Transverse colon (tissue), 4 donors: Measurements from ENCODE around the gene HEPACAM. TPM values are rescaled to one million over a fixed set of nuclear protein-coding genes. Genes with fewer than 3 reads are reported as not detected.

Source experiments
- DNase-seq: peaks from one replicate; pipeline ENCODE4 v3.0.0-alpha.2; 2019
- H3K27ac ChIP-seq, 4 donors: fragments of 200-600 bp; sonication (generic); 2 replicates each; pipeline ENCODE4 v1.5.1; 2016 to 2018; ENCODE audit warnings: inconsistent platforms in 4 of 4
- H3K27me3 ChIP-seq: fragments of 200-600 bp; sonication (generic); 2 replicates; pipeline ENCODE4 v1.5.1; 2017; ENCODE audit warnings: inconsistent platforms
- H3K36me3 ChIP-seq, 4 donors: fragments of 200-600 bp; sonication (generic); 2 replicates each; pipeline ENCODE4 v1.5.1; 2017 to 2019; ENCODE audit warnings: inconsistent platforms in 4 of 4
- H3K4me1 ChIP-seq, 4 donors: fragments of 200-600 bp; sonication (generic); 2 replicates each; pipeline ENCODE4 v1.5.1; 2017 to 2020; ENCODE audit warnings: inconsistent platforms in 4 of 4
- H3K4me3 ChIP-seq, 4 donors: fragments of 200-600 bp; sonication (generic); 1 replicate in 1 of 4; 2 replicates in 3 of 4; pipeline versions ENCODE4 v1.5.1 to v1.6.1; 2017 to 2019; ENCODE audit warnings: inconsistent platforms in 4 of 4
- H3K9me3 ChIP-seq, 2 donors: fragments of 200-600 bp; sonication (generic); 2 replicates each; pipeline ENCODE4 v1.5.1; 2017 to 2019; ENCODE audit warnings: inconsistent platforms in 2 of 2
- EP300 ChIP-seq: sonication (generic); formaldehyde crosslinking; IDR thresholded peaks from one replicate; pipeline ENCODE4 v1.6.1; 2017; ENCODE audit warnings: antibody characterized with exemption, low read depth
- POLR2A ChIP-seq: fragments of 450-650 bp; IDR thresholded peaks from one replicate; pipeline ENCODE4 v1.6.1; 2016; ENCODE audit warnings: antibody characterized with exemption, mild to moderate bottlenecking, moderate library complexity
- POLR2AphosphoS5 ChIP-seq, 3 donors: sonication (generic); formaldehyde crosslinking; IDR thresholded peaks; one replicate each; pipeline ENCODE4 v1.6.1; 2016; ENCODE audit warnings: antibody characterized with exemption in 3 of 3
- WGBS, 2 donors: methylation state at CpG; one replicate each; pipeline ENCODE4 v1.1.5; 2018; ENCODE audit warnings: low coverage in 1 of 2; 5-methylcytosine and 5-hydroxymethylcytosine counted together
- in situ Hi-C, 4 donors: fragments of 200-750 bp; cut with MboI; loops; one replicate each; pipeline versions ENCODE4 v1.15.0 to v1.15.1; 2017; ENCODE audit warnings: low sequenced_read_pairs in 3 of 4, low pct_ligation_motif_present in 1 of 4, low pct_unique_long_range_greater_than_20kb in 1 of 4
- intact Hi-C: fragments of 100-400 bp; cut with DNase I; formaldehyde crosslinking; loops from one replicate; pipeline ENCODE4 v1.15.1; 2023; ENCODE audit warnings: low total_unique reads
- total RNA-seq, 4 donors: library from RNA; depleted of rRNA; stranded (reverse); fragments of >200 nt; gene quantifications; one replicate each; pipeline ENCODE4 v1.1.0, GENCODE V29; 2016
- TF ChIP-seq, protein P1 (sequence below), 5 experiments: fragments of 200-600 bp in 3 of 5; fragments of 450-650 bp in 2 of 5; sonication (generic) in 3 of 5; IDR thresholded peaks; 1 replicate in 2 of 5; 2 replicates in 3 of 5; pipeline ENCODE4 v1.5.1; 2016 to 2017; ENCODE audit warnings: antibody characterized with exemption in 5 of 5, inconsistent platforms in 3 of 5, mild to moderate bottlenecking in 2 of 5, moderate library complexity in 1 of 5

Gene HEPACAM
- total RNA-seq, 4 donors from 2014 or later = 0.14 to 0.37 TPM; not detected in 2

- Histone ChIP-seq H3K9me3 (peaks cover 10 to 11% of the 10 kb centered on the region in 2 donors), H3K27me3 (no peaks in the 10 kb centered on the region), H3K36me3 (no peaks in the 10 kb centered on the region), H3K4me1 (no peaks in the 10 kb centered on the region), H3K27ac (no peak overlapping the region), H3K4me3 (no peak overlapping the region)
- WGBS, 2 donors = 74 to 80% methylated on average over 2 of the region's 2 CpGs
- TF ChIP-seq POLR2A = no peak
- TF ChIP-seq POLR2AphosphoS5 (IDR thresholded peaks at IDR 0.05) = no peak
- TF ChIP-seq EP300 = no peak
- TF ChIP-seq, protein P1, sequence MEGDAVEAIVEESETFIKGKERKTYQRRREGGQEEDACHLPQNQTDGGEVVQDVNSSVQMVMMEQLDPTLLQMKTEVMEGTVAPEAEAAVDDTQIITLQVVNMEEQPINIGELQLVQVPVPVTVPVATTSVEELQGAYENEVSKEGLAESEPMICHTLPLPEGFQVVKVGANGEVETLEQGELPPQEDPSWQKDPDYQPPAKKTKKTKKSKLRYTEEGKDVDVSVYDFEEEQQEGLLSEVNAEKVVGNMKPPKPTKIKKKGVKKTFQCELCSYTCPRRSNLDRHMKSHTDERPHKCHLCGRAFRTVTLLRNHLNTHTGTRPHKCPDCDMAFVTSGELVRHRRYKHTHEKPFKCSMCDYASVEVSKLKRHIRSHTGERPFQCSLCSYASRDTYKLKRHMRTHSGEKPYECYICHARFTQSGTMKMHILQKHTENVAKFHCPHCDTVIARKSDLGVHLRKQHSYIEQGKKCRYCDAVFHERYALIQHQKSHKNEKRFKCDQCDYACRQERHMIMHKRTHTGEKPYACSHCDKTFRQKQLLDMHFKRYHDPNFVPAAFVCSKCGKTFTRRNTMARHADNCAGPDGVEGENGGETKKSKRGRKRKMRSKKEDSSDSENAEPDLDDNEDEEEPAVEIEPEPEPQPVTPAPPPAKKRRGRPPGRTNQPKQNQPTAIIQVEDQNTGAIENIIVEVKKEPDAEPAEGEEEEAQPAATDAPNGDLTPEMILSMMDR (IDR thresholded peaks at IDR 0.05) = no peak
- no peak for DNase-seq
- intact Hi-C loops (no loop called here), in situ Hi-C loops (loop anchor here in 1 of 4 donors (10.0 kb wide), 1 partner anchor 156 kb away; no protein-coding TSS in a partner anchor)
These were observed 42.5 kb upstream of the HEPACAM start for GRCh38 chr11:124978316-124978715.

DNA sequence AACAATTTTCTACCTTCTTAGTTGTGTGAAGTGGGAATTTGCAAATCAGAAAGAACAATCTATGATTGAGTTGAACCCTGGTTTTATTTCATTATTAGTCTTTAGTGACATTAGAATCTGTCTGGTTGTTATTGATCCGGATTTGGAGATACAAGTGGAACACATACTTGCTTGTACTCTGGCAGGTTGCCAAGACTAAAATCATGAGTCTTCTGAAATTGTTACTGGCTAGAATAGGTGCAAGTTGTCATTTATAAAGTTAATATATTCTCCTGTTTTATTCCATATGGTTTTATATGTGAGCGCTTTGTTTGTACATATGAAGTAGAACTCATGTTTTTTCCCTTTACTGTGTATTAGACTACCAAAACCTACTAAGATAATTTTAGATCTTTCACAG is 41.2 kb upstream of the HEPACAM start:
- Histone ChIP-seq H3K36me3 (no peaks in the 10 kb centered on the region), H3K27me3 (no peaks in the 10 kb centered on the region), H3K9me3 (peaks cover 3 to 4% of the 10 kb centered on the region in 2 donors), H3K4me3 (no peak overlapping the region), H3K4me1 (no peaks in the 10 kb centered on the region), H3K27ac (no peak overlapping the region)
- intact Hi-C loops (no loop called here), in situ Hi-C loops (loop anchor here in 1 of 4 donors (10.0 kb wide), 1 partner anchor 158 kb away; no protein-coding TSS in a partner anchor)
- WGBS, 2 donors = 91 to 92% methylated on average over 2 of the region's 2 CpGs
- no peak for TF ChIP-seq POLR2A
- TF ChIP-seq POLR2AphosphoS5 (IDR thresholded peaks at IDR 0.05) = no peak
- TF ChIP-seq, protein P1 (IDR thresholded peaks at IDR 0.05) = no peak
- no peak for TF ChIP-seq EP300
- DNase-seq = no peak

DNA sequence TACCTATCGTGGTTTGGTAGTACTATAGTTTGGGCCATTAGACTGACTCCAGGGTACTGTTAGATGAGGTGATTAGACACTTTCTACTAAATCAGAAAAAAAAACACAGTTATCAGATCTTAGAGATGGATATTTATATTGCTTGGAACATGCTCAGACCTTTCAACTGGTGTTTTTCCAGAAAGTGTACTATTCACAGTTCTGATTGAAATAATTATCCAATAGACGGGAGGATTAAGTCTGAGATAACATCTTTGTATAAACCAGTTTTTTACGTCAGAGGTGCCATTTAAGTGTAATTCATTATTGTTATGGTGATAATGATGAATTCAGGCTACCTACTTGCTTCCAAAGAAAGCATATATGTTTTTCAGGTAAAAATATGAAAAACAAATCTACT is 40.7 kb upstream of the HEPACAM start:
- no peaks in the 10 kb centered on the region for H3K9me3 ChIP-seq
- 95 to 100% methylated on average over 3 of the region's 3 CpGs for WGBS, 2 donors
- H3K36me3 ChIP-seq = no peaks in the 10 kb centered on the region
- no peaks in the 10 kb centered on the region for H3K27me3 ChIP-seq
- DNase-seq = no peak
- no peaks in the 10 kb centered on the region for H3K4me1 ChIP-seq
- no peak overlapping the region for H3K27ac ChIP-seq
- no peak overlapping the region for H3K4me3 ChIP-seq
- in situ Hi-C loops (loop anchor here in 1 of 4 donors (10.0 kb wide), 1 partner anchor 158 kb away; no protein-coding TSS in a partner anchor), intact Hi-C loops (no loop called here)
- TF ChIP-seq EP300 = no peak
- TF ChIP-seq, protein P1 (IDR thresholded peaks at IDR 0.05) = no peak
- TF ChIP-seq POLR2A = no peak
- TF ChIP-seq POLR2AphosphoS5 (IDR thresholded peaks at IDR 0.05) = no peak

DNA sequence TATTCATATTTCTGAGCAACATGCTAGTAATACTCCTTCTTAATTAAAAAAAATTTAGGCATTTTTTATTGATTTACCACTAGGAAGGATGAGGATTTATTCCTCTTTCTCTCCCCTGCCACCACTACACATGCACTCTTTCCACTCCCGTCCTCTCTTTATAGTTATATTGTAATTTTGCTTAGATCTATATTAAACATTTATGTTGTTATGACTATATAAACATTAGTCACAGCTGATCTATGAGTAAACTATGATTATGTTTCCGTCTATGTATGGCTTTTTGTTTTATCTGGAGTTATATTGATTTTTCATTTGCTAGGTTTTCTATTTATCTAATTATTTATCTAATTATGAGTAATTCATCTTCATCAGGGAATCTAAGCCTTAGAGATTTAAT is 36.0 kb upstream of the HEPACAM start:
- H3K9me3 ChIP-seq = no peaks in the 10 kb centered on the region
- H3K4me1 ChIP-seq = no peaks in the 10 kb centered on the region
- no peak for DNase-seq
- intact Hi-C loops = no loop called here
- H3K36me3 ChIP-seq = no peaks in the 10 kb centered on the region
- no peaks in the 10 kb centered on the region for H3K27me3 ChIP-seq
- H3K4me3 ChIP-seq = no peak overlapping the region
- TF ChIP-seq POLR2A = no peak
- no peak for TF ChIP-seq POLR2AphosphoS5 (IDR thresholded peaks at IDR 0.05)
- TF ChIP-seq, protein P1 (IDR thresholded peaks at IDR 0.05) = no peak
- TF ChIP-seq EP300 = no peak
- 86 to 90% methylated on average over 2 of the region's 2 CpGs for WGBS, 2 donors
- in situ Hi-C loops = loop anchor here in 2 of 4 donors (10.0 to 25.0 kb wide), 3 partner anchors 163 to 440 kb away; no protein-coding TSS in a partner anchor
- H3K27ac ChIP-seq = no peak overlapping the region
